ACC112 (cell line): ENCODE data around the gene SELENOS.
"Not testable (repeated sequence)": the region's sequence is repeated elsewhere in the genome, so short reads cannot be mapped to it uniquely, and the experiment has no call there.

Source experiments
- H2AFZ ChIP-seq: fragments of 200-600 bp; sonication (generic); one replicate; pipeline ENCODE4 v1.6.0; 2017; ENCODE audit warnings: antibody characterized with exemption, low read length; ENCODE audit not compliant: unreplicated experiment
- H3K27ac ChIP-seq: fragments of 200-600 bp; sonication (generic); 2 replicates; pipeline ENCODE4 v1.5.1; 2014; ENCODE audit warnings: low read depth, mild to moderate bottlenecking, antibody characterized with exemption, low read length, moderate library complexity
- H3K27me3 ChIP-seq: fragments of 200-600 bp; sonication (generic); 2 replicates; pipeline ENCODE4 v1.6.1; 2014; ENCODE audit warnings: mild to moderate bottlenecking, antibody characterized with exemption, low read length, moderate library complexity, mixed read lengths; ENCODE audit not compliant: insufficient read depth
- H3K36me3 ChIP-seq: fragments of 200-600 bp; sonication (generic); 2 replicates; pipeline ENCODE4 v1.6.1; 2016; ENCODE audit warnings: mild to moderate bottlenecking, antibody characterized with exemption, low read length, moderate library complexity, mixed read lengths; ENCODE audit not compliant: insufficient read depth
- H3K4me1 ChIP-seq: fragments of 200-600 bp; sonication (generic); one replicate; pipeline ENCODE4 v1.6.1; 2016; ENCODE audit warnings: low read length, mixed read lengths; ENCODE audit not compliant: insufficient read depth, unreplicated experiment, control insufficient read depth
- H3K4me3 ChIP-seq: fragments of 200-600 bp; sonication (generic); 2 replicates; pipeline ENCODE4 v1.5.1; 2014; ENCODE audit warnings: mild to moderate bottlenecking, low read depth, low read length
- H3K79me2 ChIP-seq: fragments of 200-600 bp; sonication (generic); one replicate; pipeline ENCODE4 v1.6.0; 2016; ENCODE audit warnings: low read length; ENCODE audit not compliant: control insufficient read depth, unreplicated experiment, insufficient read depth

The SELENOS gene

DNA sequence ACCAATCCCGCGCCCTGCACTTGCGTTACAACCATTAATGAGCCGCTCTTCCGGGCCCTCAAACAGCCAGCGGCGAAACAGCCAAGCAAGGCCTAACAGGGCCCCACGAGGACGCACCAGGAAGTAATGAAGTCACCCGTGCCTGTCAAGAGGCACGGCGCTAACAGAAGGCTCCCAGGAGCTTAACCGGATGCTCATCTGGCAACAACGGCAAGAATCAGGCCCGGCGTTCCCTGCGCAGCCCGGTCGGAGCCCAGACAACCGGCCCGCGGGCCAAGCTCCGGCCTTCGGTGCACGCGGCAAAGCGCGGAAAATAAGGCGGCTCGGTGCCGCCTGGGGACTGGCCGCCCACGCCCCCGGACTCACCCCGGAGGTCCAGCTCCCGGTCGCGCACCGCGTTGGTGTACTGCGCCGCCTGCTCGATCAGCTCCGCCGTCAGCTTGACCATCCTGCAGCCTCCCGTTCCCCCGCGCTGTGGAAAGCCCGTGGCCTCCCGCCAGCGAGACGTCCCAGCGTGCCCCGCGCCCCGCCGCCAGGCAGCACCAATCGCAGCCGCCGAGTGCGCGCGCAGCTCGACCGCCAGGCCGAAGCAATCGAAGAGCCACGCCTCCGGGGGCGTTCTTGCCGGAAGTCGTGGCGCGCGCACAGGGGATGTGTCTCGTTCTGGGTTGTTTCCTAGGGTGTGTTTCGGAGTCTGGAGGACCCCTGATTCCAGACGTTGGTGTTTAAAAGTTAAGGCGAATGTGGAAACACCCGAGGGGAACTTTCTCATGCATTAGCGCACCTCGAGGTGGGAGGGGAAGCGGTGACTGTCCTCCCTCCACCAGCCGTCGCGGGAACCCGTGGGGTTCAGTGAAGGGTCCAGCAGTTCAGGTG lies 17.7 kb upstream of the SELENOS start, which contains the start of gene SNRPA1:
SNRPA1 (minus strand) TSS at position 518 of the 876 bp plus-strand sequence; CDS start at position 448, 70 bp downstream.
- H3K4me1 ChIP-seq, result peaks cover 16% of the 10 kb centered on the region
- peak within 1 kb of the TSS; percentile 74 for H2AFZ ChIP-seq
- peaks cover 56% of the 10 kb centered on the region for H3K79me2 ChIP-seq
- H3K36me3 ChIP-seq, result peaks cover 7% of the 10 kb centered on the region; the same call in 1 of the 2 replicates
- peak within 1 kb of the TSS; percentile 83 for H3K27ac ChIP-seq
- no peaks in the 10 kb centered on the region for H3K27me3 ChIP-seq
- H3K4me3 ChIP-seq, result peak within 1 kb of the TSS; percentile 98

GRCh38 chr15:101293122-101293521 lies 15.8 kb upstream of the SELENOS start:
- H3K4me3 ChIP-seq, result peak overlapping the region; percentile 98
- peaks cover 16% of the 10 kb centered on the region for H3K4me1 ChIP-seq
- H3K36me3 ChIP-seq, result peaks cover 13% of the 10 kb centered on the region; the same call in 1 of the 2 replicates
- H2AFZ ChIP-seq, result no peak overlapping the region
- H3K27me3 ChIP-seq, result no peaks in the 10 kb centered on the region
- H3K79me2 ChIP-seq, result peaks cover 68% of the 10 kb centered on the region
- no peak overlapping the region for H3K27ac ChIP-seq

GRCh38 chr15:101288905-101289513 lies 11.7 kb upstream of the SELENOS start:
- Histone ChIP-seq H2AFZ (no peak overlapping the region), H3K4me1 (peaks cover 8% of the 10 kb centered on the region), H3K79me2 (peaks cover 73% of the 10 kb centered on the region), H3K27me3 (no peaks in the 10 kb centered on the region), H3K4me3 (no peak overlapping the region), H3K27ac (no peak overlapping the region), H3K36me3 (peaks cover 43% of the 10 kb centered on the region)

DNA sequence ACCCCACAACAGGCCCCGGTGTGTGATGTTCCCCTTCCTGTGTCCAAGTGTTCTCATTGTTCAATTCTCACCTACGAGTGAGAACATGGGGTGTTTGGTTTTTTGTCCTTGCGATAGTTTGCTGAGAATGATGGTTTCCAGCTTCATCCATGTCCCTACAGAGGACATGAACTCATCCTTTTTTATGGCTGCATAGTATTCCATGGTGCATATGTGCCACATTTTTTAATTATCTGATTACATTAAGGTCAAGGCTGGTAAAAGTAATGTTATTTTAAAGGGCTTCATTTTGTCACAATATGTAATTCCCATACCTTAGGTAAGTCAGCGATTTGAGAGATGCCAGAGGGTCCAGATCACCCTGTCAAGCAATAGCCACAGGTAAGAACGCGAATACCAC lies 10.1 kb upstream of the SELENOS start:
- not testable (repeated sequence) for H3K4me1 ChIP-seq, H2AFZ ChIP-seq, H3K27me3 ChIP-seq, H3K27ac ChIP-seq, H3K4me3 ChIP-seq
- Histone ChIP-seq H3K79me2 (peaks cover 57% of the 10 kb centered on the region), H3K36me3 (peaks cover 46% of the 10 kb centered on the region)

- H3K79me2 ChIP-seq, result peaks cover 49% of the 10 kb centered on the region
These were observed 9.3 kb upstream of the SELENOS start for GRCh38 chr15:101286471-101287114.

DNA sequence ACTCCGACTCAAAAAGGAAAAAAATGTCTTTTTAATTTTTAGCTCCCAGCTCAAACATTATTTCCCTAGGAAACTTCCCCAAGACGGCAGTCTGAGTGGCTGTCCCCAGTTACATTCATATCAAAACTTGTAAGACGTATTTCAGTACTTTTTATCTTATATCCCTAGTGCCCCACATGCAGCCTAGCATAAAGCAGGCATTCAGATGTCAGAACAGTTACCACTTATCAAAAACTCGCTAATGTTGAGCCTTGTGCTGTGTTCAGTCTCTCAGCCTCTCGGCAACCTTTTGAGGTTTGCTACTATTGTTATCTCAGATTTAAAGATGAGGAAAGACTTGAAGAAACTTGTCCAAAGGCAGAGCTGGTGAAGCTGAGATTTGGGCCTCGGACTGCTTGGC lies 6.6 kb upstream of the SELENOS start:
- Histone ChIP-seq H2AFZ (no peak overlapping the region), H3K4me3 (no peak overlapping the region), H3K27ac (no peak overlapping the region), H3K27me3 (no peaks in the 10 kb centered on the region), H3K36me3 (peaks cover 43% of the 10 kb centered on the region), H3K4me1 (no peaks in the 10 kb centered on the region), H3K79me2 (peaks cover 26% of the 10 kb centered on the region)

More at GRCh38 chr15:101286471-101287114, 9.3 kb upstream of the SELENOS start:
- Histone ChIP-seq H3K4me1 (no peaks in the 10 kb centered on the region), H3K27ac (no peak overlapping the region), H3K27me3 (no peaks in the 10 kb centered on the region), H2AFZ (no peak overlapping the region), H3K4me3 (no peak overlapping the region), H3K36me3 (peaks cover 45% of the 10 kb centered on the region)

DNA sequence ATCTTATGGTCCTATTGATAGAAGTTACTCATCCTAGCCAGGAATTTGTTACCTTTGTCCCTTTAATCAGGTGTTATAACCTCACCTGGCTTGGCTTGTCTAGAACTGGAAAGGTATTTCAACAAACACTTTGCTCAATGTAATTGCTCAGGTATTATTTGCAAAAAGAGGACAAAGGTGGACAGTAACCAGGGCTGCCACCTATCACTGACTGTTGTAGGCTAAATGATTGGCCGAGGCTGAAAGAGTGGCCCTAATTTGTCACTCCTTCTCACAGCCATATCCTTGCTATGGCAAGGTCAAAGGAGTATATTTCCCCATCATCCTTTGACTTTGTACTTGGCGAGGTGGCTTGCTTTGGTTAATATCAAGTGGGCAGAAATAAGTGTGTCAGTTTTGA lies 2.7 kb upstream of the SELENOS start:
- Histone ChIP-seq H3K27ac (no peak overlapping the region), H3K27me3 (no peaks in the 10 kb centered on the region), H2AFZ (no peak overlapping the region), H3K36me3 (peaks cover 16% of the 10 kb centered on the region), H3K4me1 (peaks cover 8% of the 10 kb centered on the region), H3K4me3 (no peak overlapping the region), H3K79me2 (peaks cover 20% of the 10 kb centered on the region)

DNA sequence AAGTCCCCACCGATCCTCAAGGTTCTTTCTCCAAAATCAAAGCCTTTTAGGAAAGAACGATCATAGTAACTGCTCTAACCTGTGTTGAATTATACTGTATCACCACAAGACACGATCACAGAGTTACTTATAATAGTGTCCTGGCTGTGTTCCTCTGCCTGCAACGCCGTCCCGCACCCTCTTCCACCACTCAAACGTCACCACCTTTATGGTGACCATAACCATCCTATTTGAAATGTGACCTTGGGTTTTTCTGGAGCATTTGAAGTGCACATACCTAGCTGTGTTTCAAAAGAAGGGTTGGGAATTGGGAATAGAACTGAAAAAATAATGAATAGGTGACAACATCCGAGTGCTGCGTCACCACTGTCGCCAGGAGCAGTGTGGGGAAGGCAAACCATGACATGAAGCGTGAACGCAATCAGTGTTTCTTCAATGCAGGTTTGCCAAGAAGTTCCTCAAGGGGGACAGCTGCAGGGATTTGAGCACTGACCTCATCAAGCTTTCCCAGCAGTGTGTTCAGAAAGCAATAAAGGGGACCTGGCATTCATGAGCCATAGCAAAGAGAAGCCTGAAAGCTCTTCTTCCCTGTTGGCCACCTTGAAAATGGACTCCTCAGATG lies 769 bp upstream of the SELENOS start:
- peaks cover 31% of the 10 kb centered on the region for H3K36me3 ChIP-seq
- H3K4me3 ChIP-seq, result peak overlapping the region; percentile 89
- H3K4me1 ChIP-seq, result peaks cover 8% of the 10 kb centered on the region
- no peaks in the 10 kb centered on the region for H3K27me3 ChIP-seq
- peak overlapping the region; percentile 37 for H2AFZ ChIP-seq
- H3K79me2 ChIP-seq, result peaks cover 28% of the 10 kb centered on the region
- peak overlapping the region; percentile 22; the same call in 1 of the 2 replicates for H3K27ac ChIP-seq

GRCh38 chr15:101276501-101277037 lies 716 bp downstream of the SELENOS start:
- Histone ChIP-seq H3K27me3 (no peaks in the 10 kb centered on the region), H2AFZ (peak overlapping the region; percentile 52), H3K27ac (peak overlapping the region; percentile 77), H3K79me2 (peaks cover 28% of the 10 kb centered on the region), H3K36me3 (peaks cover 39% of the 10 kb centered on the region), H3K4me3 (peak overlapping the region; percentile 89), H3K4me1 (peaks cover 8% of the 10 kb centered on the region)

DNA sequence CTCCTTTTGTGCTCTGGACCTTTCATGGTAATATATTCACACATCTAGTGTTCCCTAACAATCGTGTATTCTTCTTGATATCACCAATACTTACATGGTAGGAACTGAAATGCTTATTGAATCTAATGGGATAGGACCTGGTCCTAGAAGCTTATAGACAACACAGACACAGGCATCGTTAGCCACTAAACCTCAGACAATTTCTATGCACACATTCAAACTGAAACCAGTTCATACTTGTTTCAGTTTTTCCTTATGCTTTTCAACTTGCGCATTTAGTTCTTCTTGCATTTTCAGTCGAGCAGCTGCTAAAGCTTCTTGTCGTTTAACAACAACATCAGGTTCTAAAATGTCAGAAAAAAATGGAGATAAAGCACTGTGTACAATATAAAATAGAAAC lies 2.3 kb downstream of the SELENOS start:
- no peak overlapping the region for H3K4me3 ChIP-seq
- peaks cover 49% of the 10 kb centered on the region for H3K36me3 ChIP-seq
- no peaks in the 10 kb centered on the region for H3K27me3 ChIP-seq

More for the DNA sequence above, 2.3 kb downstream of the SELENOS start:
- Histone ChIP-seq H3K4me1 (peaks cover 8% of the 10 kb centered on the region), H2AFZ (no peak overlapping the region), H3K79me2 (peaks cover 28% of the 10 kb centered on the region), H3K27ac (no peak overlapping the region)
